PC-3 (cell line): ENCODE measurements around the gene STXBP4. TPM values are rescaled to one million over a fixed set of nuclear protein-coding genes. Genes with fewer than 3 reads are reported as not detected.

Experiments
- ATAC-seq: fragments of 200-7000 bp; cut with Tn5 transposase; 2 replicates; pipeline ENCODE4 v1.9.1; 2020; ENCODE audit warnings: mild to moderate bottlenecking, moderate library complexity
- BruUV-seq: library from RNA; stranded (reverse); fragments of 400-500 nt; replicated peaks from 2 replicates; lab custom pipeline; 2021; lab: Mats Ljungman, UMichigan
- CTCF ChIA-PET: fragments of 300-600 bp; sonication (Branson Sonifier 250); formaldehyde crosslinking; loops from one replicate; lab custom pipeline; 2022; ENCODE audit warnings: antibody characterized with exemption; lab: Charles Lee
- POLR2A ChIA-PET: fragments of 300-600 bp; sonication (Branson Sonifier 250); formaldehyde crosslinking; loops from one replicate; lab custom pipeline; 2022; ENCODE audit warnings: antibody characterized with exemption; ENCODE audit not compliant: unreplicated experiment; lab: Charles Lee
- DNase-seq: peaks from one replicate; pipeline ENCODE4 v3.0.0-alpha.2; 2015
- H2AFZ ChIP-seq: fragments of 300-600 bp; sonication (generic); 2 replicates; pipeline ENCODE4 v1.6.0; 2016; ENCODE audit warnings: antibody characterized with exemption, low read length
- H3F3A ChIP-seq: fragments of 300-600 bp; sonication (generic); one replicate; pipeline ENCODE4 v1.6.0; 2017; ENCODE audit warnings: antibody characterized with exemption, low read length, control low read depth, mild to moderate bottlenecking; ENCODE audit not compliant: unreplicated experiment
- H3K27ac ChIP-seq: fragments of 300-600 bp; sonication (generic); 2 replicates; pipeline ENCODE4 v1.5.1; 2016; ENCODE audit warnings: mild to moderate bottlenecking, low read length
- H3K27me3 ChIP-seq: fragments of 300-600 bp; sonication (generic); 2 replicates; pipeline ENCODE4 v1.6.1; 2016; ENCODE audit warnings: low read length, mixed read lengths
- H3K36me3 ChIP-seq: fragments of 300-600 bp; sonication (generic); 2 replicates; pipeline ENCODE4 v1.6.1; 2016; ENCODE audit warnings: low read depth, mixed run types, low read length, mixed read lengths
- H3K4me1 ChIP-seq: fragments of 300-600 bp; sonication (generic); 2 replicates; pipeline ENCODE4 v1.5.1; 2016; ENCODE audit warnings: low read length; ENCODE audit not compliant: insufficient read depth
- H3K4me2 ChIP-seq: fragments of 300-600 bp; sonication (generic); 2 replicates; pipeline ENCODE4 v1.6.0; 2016; ENCODE audit warnings: low read length
- H3K4me3 ChIP-seq: fragments of 300-600 bp; sonication (generic); 2 replicates; pipeline ENCODE4 v1.5.1; 2016; ENCODE audit warnings: mild to moderate bottlenecking, low read length, mixed read lengths
- H3K79me2 ChIP-seq: fragments of 300-600 bp; sonication (generic); 2 replicates; pipeline ENCODE4 v1.6.1; 2017; ENCODE audit warnings: low read length, mixed read lengths
- H3K9ac ChIP-seq: fragments of 300-600 bp; sonication (generic); 2 replicates; pipeline ENCODE4 v1.6.0; 2016; ENCODE audit warnings: mild to moderate bottlenecking, low read length
- H3K9me2 ChIP-seq: fragments of 300-600 bp; sonication (generic); replicated peaks from 2 replicates; pipeline ENCODE4 v1.6.1; 2016; ENCODE audit warnings: mixed run types, low read length, mixed read lengths
- H3K9me3 ChIP-seq: fragments of 300-600 bp; sonication (generic); 2 replicates; pipeline ENCODE4 v1.6.1; 2016; ENCODE audit warnings: low read length, mixed read lengths
- H4K20me1 ChIP-seq: fragments of 300-600 bp; sonication (generic); 2 replicates; pipeline ENCODE4 v1.6.1; 2016; ENCODE audit warnings: low read length, mixed read lengths
- EZH2 ChIP-seq: fragments of 300-600 bp; sonication (generic); IDR thresholded peaks from one replicate; pipeline ENCODE4 v1.6.1; 2017; ENCODE audit warnings: antibody characterized with exemption, mild to moderate bottlenecking, low read length; ENCODE audit not compliant: unreplicated experiment
- EZH2phosphoT487 ChIP-seq: fragments of 300-600 bp; sonication (generic); IDR thresholded peaks from 2 replicates; pipeline ENCODE4 v1.6.1; 2018; ENCODE audit warnings: mild to moderate bottlenecking, antibody characterized with exemption, low read length, borderline replicate concordance
- intact Hi-C: fragments of 100-400 bp; cut with micrococcal nuclease; formaldehyde crosslinking; loops from 2 replicates; pipeline ENCODE4 v1.9.0; 2023
- total RNA-seq: library from RNA; depleted of rRNA; stranded (reverse); fragments of >200 nt; gene quantifications from 2 replicates; pipeline ENCODE4 v1.2.3, GENCODE V29; 2014
- TF ChIP-seq, protein P1 (sequence below): fragments of 300-600 bp; sonication (generic); conservative IDR thresholded peaks from 2 replicates; pipeline ENCODE4 v1.5.1; 2017; ENCODE audit warnings: antibody characterized with exemption, low read depth, mild to moderate bottlenecking, low read length

STXBP4 gene
- total RNA-seq, 1 experiment from 2014 or later = 6.2 TPM

DNA sequence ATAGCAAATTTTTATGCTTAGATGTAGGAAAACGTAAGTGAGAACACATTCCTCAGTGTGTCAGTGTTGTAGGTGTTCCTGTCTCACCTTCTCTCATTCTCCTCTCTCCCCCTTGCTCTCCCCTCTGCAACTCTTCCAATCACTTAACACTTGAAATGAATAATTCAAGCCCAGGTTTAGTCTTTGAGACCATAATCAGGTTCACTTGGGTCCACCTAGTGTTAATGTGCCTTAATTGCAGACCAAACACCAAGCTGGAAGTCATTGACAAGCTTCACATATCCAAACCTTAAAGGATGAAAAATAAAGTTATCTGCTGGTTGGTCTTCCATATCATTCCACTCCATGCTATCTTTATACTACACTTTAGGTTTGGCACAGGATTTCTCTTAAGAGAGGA lies 37.0 kb downstream of the STXBP4 start:
- ATAC-seq (peak; percentile 81), DNase-seq (peak; percentile 69)
- Histone ChIP-seq H3K9me3 (no peaks in the 10 kb centered on the region), H3K4me2 (no peak overlapping the region), H2AFZ (no peak overlapping the region), H3K4me3 (no peak overlapping the region), H3K79me2 (no peaks in the 10 kb centered on the region), H3K36me3 (peaks cover 3% of the 10 kb centered on the region; the same call in 1 of the 2 replicates), H3K4me1 (no peaks in the 10 kb centered on the region), H3K9me2 (no peaks in the 10 kb centered on the region), H3K27ac (no peak overlapping the region), H3F3A (no peaks in the 10 kb centered on the region), H3K9ac (no peak overlapping the region), H4K20me1 (no peaks in the 10 kb centered on the region), H3K27me3 (no peaks in the 10 kb centered on the region)
- BruUV-seq = no TSS peak
- intact Hi-C loops = loop anchor here (1.0 kb wide), 1 partner anchor 12 kb away; no protein-coding TSS in a partner anchor
- POLR2A ChIA-PET = interaction anchor here (0.6 kb wide), 1 partner anchor 106 kb away, joined by 3 read pairs; no protein-coding TSS in a partner anchor
- TF ChIP-seq, protein P1, sequence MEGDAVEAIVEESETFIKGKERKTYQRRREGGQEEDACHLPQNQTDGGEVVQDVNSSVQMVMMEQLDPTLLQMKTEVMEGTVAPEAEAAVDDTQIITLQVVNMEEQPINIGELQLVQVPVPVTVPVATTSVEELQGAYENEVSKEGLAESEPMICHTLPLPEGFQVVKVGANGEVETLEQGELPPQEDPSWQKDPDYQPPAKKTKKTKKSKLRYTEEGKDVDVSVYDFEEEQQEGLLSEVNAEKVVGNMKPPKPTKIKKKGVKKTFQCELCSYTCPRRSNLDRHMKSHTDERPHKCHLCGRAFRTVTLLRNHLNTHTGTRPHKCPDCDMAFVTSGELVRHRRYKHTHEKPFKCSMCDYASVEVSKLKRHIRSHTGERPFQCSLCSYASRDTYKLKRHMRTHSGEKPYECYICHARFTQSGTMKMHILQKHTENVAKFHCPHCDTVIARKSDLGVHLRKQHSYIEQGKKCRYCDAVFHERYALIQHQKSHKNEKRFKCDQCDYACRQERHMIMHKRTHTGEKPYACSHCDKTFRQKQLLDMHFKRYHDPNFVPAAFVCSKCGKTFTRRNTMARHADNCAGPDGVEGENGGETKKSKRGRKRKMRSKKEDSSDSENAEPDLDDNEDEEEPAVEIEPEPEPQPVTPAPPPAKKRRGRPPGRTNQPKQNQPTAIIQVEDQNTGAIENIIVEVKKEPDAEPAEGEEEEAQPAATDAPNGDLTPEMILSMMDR = peak; percentile 74
- TF ChIP-seq EZH2 = no peak
- CTCF ChIA-PET = interaction anchor here (0.6 to 1.5 kb wide), 5 partner anchors 8 to 349 kb away, joined by 3 to 10 read pairs (median 5); no protein-coding TSS in a partner anchor

DNA sequence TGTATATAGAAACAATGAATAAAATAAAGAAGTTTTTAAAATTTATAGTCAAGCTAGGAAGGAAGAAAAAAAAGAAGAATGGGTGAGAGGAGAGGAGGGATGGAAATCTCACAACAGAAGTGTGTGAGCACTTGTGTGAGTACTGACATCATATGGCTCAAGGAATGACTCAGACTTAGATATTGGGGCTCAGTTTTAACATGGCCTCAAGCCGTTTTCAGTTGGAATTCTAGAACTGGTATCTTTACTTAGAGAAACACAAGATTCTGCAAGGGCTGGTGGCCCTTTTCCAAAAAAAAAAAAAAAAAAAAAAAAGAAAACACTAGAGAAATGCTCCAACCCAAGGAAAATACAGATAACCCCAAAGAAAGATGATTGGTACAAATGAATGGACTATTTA lies 55.1 kb downstream of the STXBP4 start:
- CTCF ChIA-PET = no interaction called here
- Histone ChIP-seq H3K36me3 (no peaks in the 10 kb centered on the region), H3F3A (no peaks in the 10 kb centered on the region), H3K27me3 (no peaks in the 10 kb centered on the region), H3K4me1 (no peaks in the 10 kb centered on the region), H3K9me3 (no peaks in the 10 kb centered on the region), H3K79me2 (no peaks in the 10 kb centered on the region), H4K20me1 (no peaks in the 10 kb centered on the region), H3K4me3 (no peak overlapping the region), H3K4me2 (no peak overlapping the region), H2AFZ (no peak overlapping the region), H3K27ac (no peak overlapping the region), H3K9ac (no peak overlapping the region), H3K9me2 (no peaks in the 10 kb centered on the region)
- intact Hi-C loops = no loop called here
- no TSS peak for BruUV-seq
- ATAC-seq (no peak), DNase-seq (no peak)
- POLR2A ChIA-PET = no interaction called here
- TF ChIP-seq EZH2phosphoT487 = no peak
- TF ChIP-seq, protein P1 = no peak
- TF ChIP-seq EZH2 = no peak

DNA sequence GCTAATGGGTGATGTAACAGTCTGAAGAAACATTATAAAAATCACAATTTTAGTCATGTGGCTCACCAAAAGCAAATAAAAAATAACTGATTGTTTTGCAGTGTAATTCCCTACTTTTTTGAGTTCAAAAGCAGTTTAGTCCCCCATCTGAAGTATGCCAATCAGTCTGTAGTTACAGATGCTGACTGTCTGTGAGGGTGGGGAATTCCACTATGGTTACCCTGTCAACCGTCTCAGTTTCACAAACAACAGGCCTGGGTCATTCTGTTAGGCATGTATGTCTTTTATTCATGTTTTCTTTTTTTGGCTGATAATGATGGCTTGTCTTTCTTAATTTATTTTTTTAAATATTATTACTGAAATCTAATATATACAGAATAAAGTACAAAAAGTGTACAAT lies 69.3 kb downstream of the STXBP4 start:
- ChIA-PET POLR2A (no interaction called here), CTCF (no interaction called here)
- Histone ChIP-seq H3K9me3 (no peaks in the 10 kb centered on the region), H3K27ac (no peak overlapping the region), H2AFZ (no peak overlapping the region), H3K36me3 (no peaks in the 10 kb centered on the region), H3F3A (no peaks in the 10 kb centered on the region), H3K9ac (no peak overlapping the region), H3K4me1 (no peaks in the 10 kb centered on the region), H3K9me2 (no peaks in the 10 kb centered on the region), H3K4me3 (no peak overlapping the region), H4K20me1 (no peaks in the 10 kb centered on the region), H3K27me3 (no peaks in the 10 kb centered on the region), H3K79me2 (no peaks in the 10 kb centered on the region), H3K4me2 (no peak overlapping the region)
- DNase-seq = no peak
- intact Hi-C loops = no loop called here
- no TSS peak for BruUV-seq
- no peak for ATAC-seq
- TF ChIP-seq EZH2phosphoT487 = no peak
- no peak for TF ChIP-seq EZH2
- TF ChIP-seq, protein P1 = no peak
